HUES64 (cell line): ENCODE measurements around the gene ENDOU. TPM values are rescaled to one million over a fixed set of nuclear protein-coding genes. Genes with fewer than 3 reads are reported as not detected.

Experiments used
- H3K27ac ChIP-seq: 2 replicates; pipeline ENCODE4 v1.7.0; 2013; ENCODE audit warnings: low read depth, low read length, inconsistent platforms
- H3K27me3 ChIP-seq: 2 replicates; pipeline ENCODE4 v1.6.1; 2013; ENCODE audit warnings: mild to moderate bottlenecking, low read length; ENCODE audit not compliant: insufficient read depth
- H3K36me3 ChIP-seq: 2 replicates; pipeline ENCODE4 v1.6.1; 2013; ENCODE audit warnings: mild to moderate bottlenecking, low read length; ENCODE audit not compliant: insufficient read depth
- H3K4me1 ChIP-seq: 2 replicates; pipeline ENCODE4 v1.6.1; 2013; ENCODE audit warnings: mild to moderate bottlenecking, low read length, moderate library complexity; ENCODE audit not compliant: insufficient read depth
- H3K4me3 ChIP-seq: 2 replicates; pipeline ENCODE4 v1.5.1; 2013; ENCODE audit warnings: mild to moderate bottlenecking, low read length, moderate library complexity
- H3K9ac ChIP-seq: 2 replicates; pipeline ENCODE4 v1.6.1; 2013; ENCODE audit warnings: mild to moderate bottlenecking, low read depth, low read length
- H3K9me3 ChIP-seq: 2 replicates; pipeline ENCODE4 v1.6.1; 2013; ENCODE audit warnings: low read depth, low read length; ENCODE audit not compliant: insufficient read depth
- WGBS: fragments of 150-250, 120-280 bp; methylation state at CpG from one replicate; pipeline ENCODE4 v1.1.7; 2013; ENCODE audit warnings: missing lambda C conversion rate; 5-methylcytosine and 5-hydroxymethylcytosine counted together
- polyA plus RNA-seq, 2 experiments: library from polyadenylated mRNA; stranded (reverse); fragments of 50-300 nt; gene quantifications; one replicate each; pipeline ENCODE4 v1.2.3, GENCODE V29; 2013

The ENDOU gene
- polyA plus RNA-seq (2013, experiment 1 of 2), result not detected
- not detected for polyA plus RNA-seq (2013, experiment 2 of 2)

GRCh38 chr12:47725091-47725772 is at the start of gene ENDOU:
Gene ENDOU, minus strand, starts transcription at chr12:47725490. Its CDS starts 77 bp downstream, at chr12:47725413.
- no peak within 1 kb of the TSS for H3K27ac ChIP-seq
- H3K4me3 ChIP-seq, result no peak within 1 kb of the TSS
- H3K9ac ChIP-seq, result no peak within 1 kb of the TSS
- H3K27me3 ChIP-seq, result no peaks in the 10 kb centered on the region
- no peaks in the 10 kb centered on the region for H3K4me1 ChIP-seq
- 82% methylated on average over 8 of the region's 8 CpGs for WGBS
- H3K36me3 ChIP-seq, result no peaks in the 10 kb centered on the region
- no peaks in the 10 kb centered on the region for H3K9me3 ChIP-seq

- Histone ChIP-seq H3K4me1 (peaks cover 14% of the 10 kb centered on the region), H3K4me3 (no peak overlapping the region), H3K9ac (no peak overlapping the region), H3K9me3 (no peaks in the 10 kb centered on the region), H3K36me3 (no peaks in the 10 kb centered on the region), H3K27ac (no peak overlapping the region), H3K27me3 (peaks cover 13% of the 10 kb centered on the region)
- 95% methylated on average over 7 of the region's 7 CpGs for WGBS
These were observed 49.4 kb upstream of the ENDOU start for GRCh38 chr12:47774663-47775062.

- peaks cover 15% of the 10 kb centered on the region for H3K4me1 ChIP-seq
- H3K36me3 ChIP-seq, result no peaks in the 10 kb centered on the region
- H3K27me3 ChIP-seq, result peaks cover 13% of the 10 kb centered on the region
- 67% methylated on average over 9 of the region's 14 CpGs for WGBS
- H3K9ac ChIP-seq, result peak overlapping the region; percentile 63; the same call in 1 of the 2 replicates
- no peak overlapping the region for H3K27ac ChIP-seq
- H3K9me3 ChIP-seq, result no peaks in the 10 kb centered on the region
- peak overlapping the region; percentile 68 for H3K4me3 ChIP-seq
These were observed 48.7 kb upstream of the ENDOU start for GRCh38 chr12:47773858-47774580.

- peak within 1 kb of the TSS; percentile 68 for H3K4me3 ChIP-seq
- H3K36me3 ChIP-seq, result no peaks in the 10 kb centered on the region
- peaks cover 16% of the 10 kb centered on the region for H3K4me1 ChIP-seq
- under 1% methylated on average over 104 of the region's 106 CpGs for WGBS
- peak within 1 kb of the TSS; percentile 63 for H3K9ac ChIP-seq
- no peaks in the 10 kb centered on the region for H3K9me3 ChIP-seq
- peaks cover 13% of the 10 kb centered on the region for H3K27me3 ChIP-seq
- H3K27ac ChIP-seq, result no peak within 1 kb of the TSS
These were observed 48.0 kb upstream of the ENDOU start, which contains the start of gene SLC48A1 for GRCh38 chr12:47773062-47773857. Gene SLC48A1, plus strand, starts transcription at chr12:47773238. Its CDS starts 67 bp downstream, at chr12:47773305.

GRCh38 chr12:47772738-47773061 is 47.4 kb upstream of the ENDOU start:
- Histone ChIP-seq H3K27ac (no peak overlapping the region), H3K4me1 (peaks cover 15% of the 10 kb centered on the region), H3K27me3 (peaks cover 13% of the 10 kb centered on the region), H3K9ac (peak overlapping the region; percentile 30; the same call in 1 of the 2 replicates), H3K9me3 (no peaks in the 10 kb centered on the region), H3K36me3 (no peaks in the 10 kb centered on the region), H3K4me3 (peak overlapping the region; percentile 68)
- WGBS, result 20% methylated on average over 14 of the region's 17 CpGs

GRCh38 chr12:47772094-47772660 is 46.9 kb upstream of the ENDOU start:
- Histone ChIP-seq H3K4me3 (peak overlapping the region; percentile 68; the same call in 1 of the 2 replicates), H3K4me1 (peaks cover 15% of the 10 kb centered on the region)
- 77% methylated on average over 13 of the region's 13 CpGs for WGBS

GRCh38 chr12:47771304-47771703 is 46.0 kb upstream of the ENDOU start:
- peaks cover 13% of the 10 kb centered on the region for H3K27me3 ChIP-seq
- WGBS, result 92% methylated on average over 4 of the region's 6 CpGs
- H3K4me1 ChIP-seq, result peaks cover 11% of the 10 kb centered on the region
- H3K9me3 ChIP-seq, result no peaks in the 10 kb centered on the region
- no peak overlapping the region for H3K27ac ChIP-seq
- no peaks in the 10 kb centered on the region for H3K36me3 ChIP-seq
- no peak overlapping the region for H3K9ac ChIP-seq
- no peak overlapping the region for H3K4me3 ChIP-seq

More at GRCh38 chr12:47772094-47772660, 46.9 kb upstream of the ENDOU start:
- Histone ChIP-seq H3K36me3 (no peaks in the 10 kb centered on the region), H3K9ac (no peak overlapping the region), H3K27ac (no peak overlapping the region), H3K27me3 (peaks cover 13% of the 10 kb centered on the region), H3K9me3 (no peaks in the 10 kb centered on the region)

GRCh38 chr12:47770086-47770726 is 44.9 kb upstream of the ENDOU start:
- Histone ChIP-seq H3K36me3 (no peaks in the 10 kb centered on the region), H3K27me3 (peaks cover 13% of the 10 kb centered on the region), H3K4me3 (no peak overlapping the region), H3K27ac (no peak overlapping the region), H3K4me1 (peaks cover 11% of the 10 kb centered on the region), H3K9me3 (no peaks in the 10 kb centered on the region), H3K9ac (no peak overlapping the region)
- WGBS, result 93% methylated on average over 3 of the region's 3 CpGs

GRCh38 chr12:47769234-47770085 is 44.2 kb upstream of the ENDOU start:
- H3K4me1 ChIP-seq, result peaks cover 11% of the 10 kb centered on the region
- H3K36me3 ChIP-seq, result no peaks in the 10 kb centered on the region
- no peaks in the 10 kb centered on the region for H3K9me3 ChIP-seq
- no peak overlapping the region for H3K4me3 ChIP-seq
- no peak overlapping the region for H3K27ac ChIP-seq
- WGBS, result 93% methylated on average over 4 of the region's 4 CpGs
- H3K27me3 ChIP-seq, result peaks cover 12% of the 10 kb centered on the region
- no peak overlapping the region for H3K9ac ChIP-seq
